ENCODE measurements around the gene ABCB11.
"Not testable (repeated sequence)": the region's sequence is repeated elsewhere in the genome, so short reads cannot be mapped to it uniquely, and the experiment has no call there.

ABCB11 gene

GRCh38 chr2:169031202-169031601, at the start of gene ABCB11:
Gene ABCB11, minus strand, starts transcription at chr2:169031324. Its CDS starts 13,199 bp downstream, at chr2:169018125.
- DNase-seq, result no peak

- no peak for DNase-seq
These were observed 49.3 kb upstream of the ABCB11 start for GRCh38 chr2:169080250-169081069.

- no peak for DNase-seq
These were observed 46.6 kb upstream of the ABCB11 start for GRCh38 chr2:169077674-169078240.

- DNase-seq, result no peak
These were observed 43.0 kb upstream of the ABCB11 start for GRCh38 chr2:169073963-169074751.

- DNase-seq, result no peak
These were observed 42.3 kb upstream of the ABCB11 start for GRCh38 chr2:169073211-169073962.

GRCh38 chr2:169072163-169072925, 41.2 kb upstream of the ABCB11 start:
- DNase-seq, result no peak

GRCh38 chr2:169071455-169071854, 40.3 kb upstream of the ABCB11 start:
- no peak for DNase-seq

- DNase-seq, result no peak
These were observed 38.7 kb upstream of the ABCB11 start for GRCh38 chr2:169069833-169070232.

GRCh38 chr2:169069341-169069740, 38.2 kb upstream of the ABCB11 start, which contains the start of gene DHRS9:
Gene DHRS9, plus strand, starts transcription at chr2:169069563. Its CDS starts 12,019 bp downstream, at chr2:169081582.
- no peak for DNase-seq

- DNase-seq, result no peak
These were observed 35.8 kb upstream of the ABCB11 start for GRCh38 chr2:169066897-169067296.

GRCh38 chr2:169065864-169066517, 34.9 kb upstream of the ABCB11 start:
- no peak for DNase-seq

- no peak for DNase-seq
These were observed 34.3 kb upstream of the ABCB11 start for GRCh38 chr2:169065422-169065821.

- not testable (repeated sequence) for DNase-seq
These were observed 33.1 kb upstream of the ABCB11 start for GRCh38 chr2:169064199-169064598.

- not testable (repeated sequence) for DNase-seq
These were observed 23.5 kb upstream of the ABCB11 start for GRCh38 chr2:169054575-169054974.

GRCh38 chr2:169050476-169051240, 19.5 kb upstream of the ABCB11 start:
- DNase-seq, result no peak

GRCh38 chr2:169049142-169049541, 18.0 kb upstream of the ABCB11 start:
- DNase-seq, result no peak

- DNase-seq, result no peak
These were observed 16.4 kb upstream of the ABCB11 start for GRCh38 chr2:169047256-169048250.

- DNase-seq, result no peak
These were observed 15.5 kb upstream of the ABCB11 start for GRCh38 chr2:169046440-169047151.

GRCh38 chr2:169042856-169043255, 11.7 kb upstream of the ABCB11 start:
- no peak for DNase-seq

Data from NCI-H526 treated with DMSO at 0.1 percent for 48 hours (cell line).